WTC11 (cell line): ENCODE data around the gene ALDH1A2. TPM values are rescaled to one million over a fixed set of nuclear protein-coding genes. Genes with fewer than 3 reads are reported as not detected.

Experiments
- ATAC-seq: fragments of 200-7000 bp; cut with Tn5 transposase; 2 replicates; pipeline ENCODE4 v1.10.0; 2021; ENCODE audit warnings: mild to moderate bottlenecking, moderate library complexity
- CTCF ChIA-PET: fragments of 300-600 bp; sonication (Branson Sonifier 250); formaldehyde crosslinking; loops from one replicate; lab custom pipeline; 2021; ENCODE audit warnings: antibody characterized with exemption; lab: Charles Lee
- POLR2A ChIA-PET: fragments of 350-600 bp; sonication (Branson Sonifier 250); formaldehyde crosslinking; loops from one replicate; lab custom pipeline; 2021; ENCODE audit warnings: antibody characterized with exemption; lab: Charles Lee
- DNase-seq: peaks from one replicate; pipeline ENCODE4 v3.0.0; 2021; ENCODE audit warnings: low spot score
- H3K27ac Mint-ChIP-seq: 2 replicates; pipeline ENCODE4 v1.8.0; 2021; ENCODE audit warnings: mixed read lengths
- H3K27me3 Mint-ChIP-seq: 2 replicates; pipeline ENCODE4 v1.8.0; 2021; ENCODE audit warnings: low read depth, mild to moderate bottlenecking, moderate library complexity, mixed read lengths
- H3K36me3 Mint-ChIP-seq: 2 replicates; pipeline ENCODE4 v1.8.0; 2021; ENCODE audit warnings: mixed read lengths
- H3K4me1 Mint-ChIP-seq: 2 replicates; pipeline ENCODE4 v1.8.0; 2022; ENCODE audit warnings: mixed read lengths
- H3K4me3 Mint-ChIP-seq: 2 replicates; pipeline ENCODE4 v1.8.0; 2021; ENCODE audit warnings: mild to moderate bottlenecking, moderate library complexity, mixed read lengths
- H3K9me3 Mint-ChIP-seq: 2 replicates; pipeline ENCODE4 v1.8.0; 2021; ENCODE audit warnings: mixed read lengths
- CREM ChIP-seq: sonication (generic); formaldehyde crosslinking; IDR thresholded peaks from 2 replicates; pipeline ENCODE4 v1.8.1; 2022; ENCODE audit warnings: mild to moderate bottlenecking, missing genetic modification reagents, moderate library complexity
- ESRRA ChIP-seq: sonication (generic); formaldehyde crosslinking; IDR thresholded peaks from 2 replicates; pipeline ENCODE4 v1.8.1; 2022; ENCODE audit warnings: mild to moderate bottlenecking, missing genetic modification reagents, borderline replicate concordance
- FOXJ3 ChIP-seq: sonication (generic); formaldehyde crosslinking; IDR thresholded peaks from 2 replicates; pipeline ENCODE4 v1.9.0; 2021; ENCODE audit warnings: missing genetic modification reagents, mild to moderate bottlenecking, borderline replicate concordance
- MYBL2 ChIP-seq: sonication (generic); formaldehyde crosslinking; IDR thresholded peaks from 2 replicates; pipeline ENCODE4 v1.8.1; 2023; ENCODE audit warnings: mild to moderate bottlenecking, moderate library complexity, missing genetic modification reagents
- NFYB ChIP-seq: sonication (generic); formaldehyde crosslinking; conservative IDR thresholded peaks from 2 replicates; pipeline ENCODE4 v1.8.0; 2022; ENCODE audit warnings: low read depth, missing genetic modification reagents
- OVOL2 ChIP-seq: fragments of 250-450 bp; sonication (Bioruptor Pico); IDR thresholded peaks from 2 replicates; pipeline ENCODE4 v1.9.0; 2021; ENCODE audit warnings: mild to moderate bottlenecking, borderline replicate concordance
- PRDM15 ChIP-seq: sonication (generic); formaldehyde crosslinking; IDR thresholded peaks from 2 replicates; pipeline ENCODE4 v1.8.0; 2022; ENCODE audit warnings: missing genetic modification reagents
- RELA ChIP-seq: sonication (generic); formaldehyde crosslinking; IDR thresholded peaks from 2 replicates; pipeline ENCODE4 v1.8.1; 2022; ENCODE audit warnings: missing genetic modification reagents, mild to moderate bottlenecking, borderline replicate concordance
- SMAD3 ChIP-seq: sonication (generic); formaldehyde crosslinking; IDR thresholded peaks from 2 replicates; pipeline ENCODE4 v1.8.0; 2022; ENCODE audit warnings: missing genetic modification reagents, mild to moderate bottlenecking, borderline replicate concordance
- SOX15 ChIP-seq: fragments of 250-450 bp; sonication (Bioruptor Pico); IDR thresholded peaks from 2 replicates; pipeline ENCODE4 v1.9.0; 2021; ENCODE audit warnings: mild to moderate bottlenecking
- SP1 ChIP-seq: sonication (generic); formaldehyde crosslinking; conservative IDR thresholded peaks from 2 replicates; pipeline ENCODE4 v1.8.1; 2022; ENCODE audit warnings: missing genetic modification reagents
- TEAD4 ChIP-seq: sonication (generic); formaldehyde crosslinking; IDR thresholded peaks from 2 replicates; pipeline ENCODE4 v1.8.0; 2022; ENCODE audit warnings: mild to moderate bottlenecking, missing genetic modification reagents
- ZBTB21 ChIP-seq: sonication (generic); formaldehyde crosslinking; IDR thresholded peaks from 2 replicates; pipeline ENCODE4 v1.8.1; 2023; ENCODE audit warnings: mild to moderate bottlenecking, missing genetic modification reagents, borderline replicate concordance
- ZNF138 ChIP-seq: sonication (generic); formaldehyde crosslinking; conservative IDR thresholded peaks from 2 replicates; pipeline ENCODE4 v1.8.1; 2022; ENCODE audit warnings: mild to moderate bottlenecking, moderate library complexity, missing genetic modification reagents
- ZNF263 ChIP-seq: sonication (generic); formaldehyde crosslinking; IDR thresholded peaks from 2 replicates; pipeline ENCODE4 v1.8.1; 2022; ENCODE audit warnings: low read depth, mild to moderate bottlenecking, moderate library complexity, missing genetic modification reagents
- ZNF317 ChIP-seq: sonication (generic); formaldehyde crosslinking; IDR thresholded peaks from 2 replicates; pipeline ENCODE4 v1.8.1; 2023; ENCODE audit warnings: low read depth, mild to moderate bottlenecking, moderate library complexity, missing genetic modification reagents, borderline replicate concordance
- ZNF396 ChIP-seq: fragments of 250-450 bp; sonication (Bioruptor Pico); IDR thresholded peaks from 2 replicates; pipeline ENCODE4 v1.8.0; 2021; ENCODE audit warnings: mild to moderate bottlenecking, moderate library complexity, borderline replicate concordance
- ZNF423 ChIP-seq: fragments of 250-450 bp; sonication (Bioruptor Pico); IDR thresholded peaks from 2 replicates; pipeline ENCODE4 v2.1.2; 2022; ENCODE audit warnings: mild to moderate bottlenecking, moderate library complexity
- total RNA-seq: library from RNA; stranded (reverse); gene quantifications from 3 replicates; pipeline ENCODE4 v1.2.3, GENCODE V29; 2021
- TF ChIP-seq, protein P1 (sequence below): sonication (generic); formaldehyde crosslinking; conservative IDR thresholded peaks from 2 replicates; pipeline ENCODE4 v1.8.1; 2023; ENCODE audit warnings: mild to moderate bottlenecking, low read depth, missing genetic modification reagents, moderate library complexity
- TF ChIP-seq, protein P2 (sequence below): sonication (generic); formaldehyde crosslinking; IDR thresholded peaks from 2 replicates; pipeline ENCODE4 v1.8.1; 2022; ENCODE audit warnings: mild to moderate bottlenecking, moderate library complexity, missing genetic modification reagents
- TF ChIP-seq, protein P3 (sequence below): sonication (generic); formaldehyde crosslinking; IDR thresholded peaks from 2 replicates; pipeline ENCODE4 v1.8.1; 2023; ENCODE audit warnings: mild to moderate bottlenecking, missing genetic modification reagents

Gene ALDH1A2
- total RNA-seq, 1 experiment from 2014 or later, result 1.1 TPM

- no peaks in the 10 kb centered on the region for H3K36me3 Mint-ChIP-seq
- H3K4me3 Mint-ChIP-seq, result no peak overlapping the region
- TF ChIP-seq ZNF396 (CRISPR knock-in tag) (no peak), ZBTB21 (CRISPR knock-in tag) (no peak), SMAD3 (CRISPR knock-in tag) (no peak), TEAD4 (CRISPR knock-in tag) (no peak), RELA (CRISPR knock-in tag) (no peak), CREM (CRISPR knock-in tag) (no peak), OVOL2 (CRISPR knock-in tag) (no peak), MYBL2 (CRISPR knock-in tag) (no peak), FOXJ3 (CRISPR knock-in tag) (no peak), ZNF317 (no peak), NFYB (CRISPR knock-in tag) (no peak), ZNF263 (CRISPR knock-in tag) (no peak)
- TF ChIP-seq, protein P1, sequence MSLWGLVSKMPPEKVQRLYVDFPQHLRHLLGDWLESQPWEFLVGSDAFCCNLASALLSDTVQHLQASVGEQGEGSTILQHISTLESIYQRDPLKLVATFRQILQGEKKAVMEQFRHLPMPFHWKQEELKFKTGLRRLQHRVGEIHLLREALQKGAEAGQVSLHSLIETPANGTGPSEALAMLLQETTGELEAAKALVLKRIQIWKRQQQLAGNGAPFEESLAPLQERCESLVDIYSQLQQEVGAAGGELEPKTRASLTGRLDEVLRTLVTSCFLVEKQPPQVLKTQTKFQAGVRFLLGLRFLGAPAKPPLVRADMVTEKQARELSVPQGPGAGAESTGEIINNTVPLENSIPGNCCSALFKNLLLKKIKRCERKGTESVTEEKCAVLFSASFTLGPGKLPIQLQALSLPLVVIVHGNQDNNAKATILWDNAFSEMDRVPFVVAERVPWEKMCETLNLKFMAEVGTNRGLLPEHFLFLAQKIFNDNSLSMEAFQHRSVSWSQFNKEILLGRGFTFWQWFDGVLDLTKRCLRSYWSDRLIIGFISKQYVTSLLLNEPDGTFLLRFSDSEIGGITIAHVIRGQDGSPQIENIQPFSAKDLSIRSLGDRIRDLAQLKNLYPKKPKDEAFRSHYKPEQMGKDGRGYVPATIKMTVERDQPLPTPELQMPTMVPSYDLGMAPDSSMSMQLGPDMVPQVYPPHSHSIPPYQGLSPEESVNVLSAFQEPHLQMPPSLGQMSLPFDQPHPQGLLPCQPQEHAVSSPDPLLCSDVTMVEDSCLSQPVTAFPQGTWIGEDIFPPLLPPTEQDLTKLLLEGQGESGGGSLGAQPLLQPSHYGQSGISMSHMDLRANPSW (CRISPR knock-in tag), result no peak
- TF ChIP-seq, protein P2, sequence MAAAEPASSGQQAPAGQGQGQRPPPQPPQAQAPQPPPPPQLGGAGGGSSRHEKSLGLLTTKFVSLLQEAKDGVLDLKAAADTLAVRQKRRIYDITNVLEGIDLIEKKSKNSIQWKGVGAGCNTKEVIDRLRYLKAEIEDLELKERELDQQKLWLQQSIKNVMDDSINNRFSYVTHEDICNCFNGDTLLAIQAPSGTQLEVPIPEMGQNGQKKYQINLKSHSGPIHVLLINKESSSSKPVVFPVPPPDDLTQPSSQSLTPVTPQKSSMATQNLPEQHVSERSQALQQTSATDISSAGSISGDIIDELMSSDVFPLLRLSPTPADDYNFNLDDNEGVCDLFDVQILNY (CRISPR knock-in tag), result no peak
- no peaks in the 10 kb centered on the region; the same call in 1 of the 2 replicates for H3K27me3 Mint-ChIP-seq
- H3K4me1 Mint-ChIP-seq, result no peaks in the 10 kb centered on the region
- no peak for DNase-seq
- H3K27ac Mint-ChIP-seq, result no peak overlapping the region
- ChIA-PET POLR2A (no interaction called here), CTCF (no interaction called here)
- H3K9me3 Mint-ChIP-seq, result no peaks in the 10 kb centered on the region
- no peak for ATAC-seq
These were observed 111.6 kb downstream of the ALDH1A2 start for GRCh38 chr15:57953874-57954273.

GRCh38 chr15:57951328-57951932 lies 114.1 kb downstream of the ALDH1A2 start:
- ChIA-PET POLR2A (no interaction called here), CTCF (interaction anchor here (0.6 to 1.1 kb wide), 3 partner anchors 16 to 119 kb away, joined by 3 to 4 read pairs (median 3); no protein-coding TSS in a partner anchor)
- H3K27ac Mint-ChIP-seq, result no peak overlapping the region
- peaks cover 11% of the 10 kb centered on the region for H3K4me1 Mint-ChIP-seq
- H3K9me3 Mint-ChIP-seq, result peaks cover 4% of the 10 kb centered on the region; the same call in 1 of the 2 replicates
- no peak for DNase-seq
- no peak for ATAC-seq
- no peak overlapping the region for H3K4me3 Mint-ChIP-seq
- TF ChIP-seq SP1 (CRISPR knock-in tag), result no peak
- TF ChIP-seq, protein P3, sequence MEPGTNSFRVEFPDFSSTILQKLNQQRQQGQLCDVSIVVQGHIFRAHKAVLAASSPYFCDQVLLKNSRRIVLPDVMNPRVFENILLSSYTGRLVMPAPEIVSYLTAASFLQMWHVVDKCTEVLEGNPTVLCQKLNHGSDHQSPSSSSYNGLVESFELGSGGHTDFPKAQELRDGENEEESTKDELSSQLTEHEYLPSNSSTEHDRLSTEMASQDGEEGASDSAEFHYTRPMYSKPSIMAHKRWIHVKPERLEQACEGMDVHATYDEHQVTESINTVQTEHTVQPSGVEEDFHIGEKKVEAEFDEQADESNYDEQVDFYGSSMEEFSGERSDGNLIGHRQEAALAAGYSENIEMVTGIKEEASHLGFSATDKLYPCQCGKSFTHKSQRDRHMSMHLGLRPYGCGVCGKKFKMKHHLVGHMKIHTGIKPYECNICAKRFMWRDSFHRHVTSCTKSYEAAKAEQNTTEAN, result no peak
- TF ChIP-seq ESRRA (CRISPR knock-in tag), result no peak
- no peaks in the 10 kb centered on the region for H3K36me3 Mint-ChIP-seq
- no peaks in the 10 kb centered on the region for H3K27me3 Mint-ChIP-seq

DNA sequence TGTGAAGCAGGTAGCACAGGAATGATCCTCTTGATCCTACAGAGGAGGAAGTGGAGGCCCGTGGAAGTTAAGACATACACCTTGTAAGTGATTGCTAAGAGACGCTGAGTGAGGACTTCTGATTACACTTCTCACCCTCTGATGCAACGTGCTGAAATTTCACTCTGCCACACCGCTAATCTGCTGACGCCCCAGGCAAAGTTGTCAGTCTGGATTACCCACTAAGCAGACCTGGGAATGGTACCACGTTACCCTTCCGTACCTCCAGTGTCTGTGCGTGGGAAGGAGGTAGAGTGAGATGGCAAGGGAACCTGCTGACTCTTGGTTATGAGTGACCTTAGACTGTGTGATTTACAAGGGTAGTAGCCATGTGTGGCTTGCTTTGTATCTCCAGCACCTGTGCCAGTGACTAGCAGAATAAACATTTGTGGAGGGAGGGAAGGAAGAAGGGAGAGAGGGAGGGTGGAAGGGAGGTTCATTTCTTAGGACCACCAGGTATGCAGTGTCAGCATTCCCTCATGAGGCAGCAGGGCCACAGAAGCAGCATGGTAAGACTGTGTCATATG lies 115.0 kb downstream of the ALDH1A2 start:
- CTCF ChIA-PET, result interaction anchor here (1.0 kb wide), 1 partner anchor 120 kb away, joined by 3 read pairs; no protein-coding TSS in a partner anchor
- peaks cover 11% of the 10 kb centered on the region for H3K4me1 Mint-ChIP-seq
- H3K4me3 Mint-ChIP-seq, result no peak overlapping the region
- H3K36me3 Mint-ChIP-seq, result no peaks in the 10 kb centered on the region
- DNase-seq (no peak), ATAC-seq (no peak)
- no peak overlapping the region for H3K27ac Mint-ChIP-seq
- no peaks in the 10 kb centered on the region for H3K27me3 Mint-ChIP-seq
- H3K9me3 Mint-ChIP-seq, result peaks cover 4% of the 10 kb centered on the region; the same call in 1 of the 2 replicates
- POLR2A ChIA-PET, result no interaction called here
- TF ChIP-seq, protein P2 (CRISPR knock-in tag), result no peak
- no peak for TF ChIP-seq RELA (CRISPR knock-in tag)
- TF ChIP-seq SOX15, result no peak
- no peak for TF ChIP-seq TEAD4 (CRISPR knock-in tag)
- TF ChIP-seq PRDM15 (CRISPR knock-in tag), result no peak
- no peak for TF ChIP-seq ZNF423 (CRISPR knock-in tag)
- no peak for TF ChIP-seq NFYB (CRISPR knock-in tag)
- TF ChIP-seq ZNF138 (CRISPR knock-in tag), result no peak
